Measurements from ENCODE around the gene URAD. TPM values are rescaled to one million over a fixed set of nuclear protein-coding genes. Genes with fewer than 3 reads are reported as not detected.

URAD gene
- total RNA-seq, 4 donors from 2014 or later = not detected

DNA sequence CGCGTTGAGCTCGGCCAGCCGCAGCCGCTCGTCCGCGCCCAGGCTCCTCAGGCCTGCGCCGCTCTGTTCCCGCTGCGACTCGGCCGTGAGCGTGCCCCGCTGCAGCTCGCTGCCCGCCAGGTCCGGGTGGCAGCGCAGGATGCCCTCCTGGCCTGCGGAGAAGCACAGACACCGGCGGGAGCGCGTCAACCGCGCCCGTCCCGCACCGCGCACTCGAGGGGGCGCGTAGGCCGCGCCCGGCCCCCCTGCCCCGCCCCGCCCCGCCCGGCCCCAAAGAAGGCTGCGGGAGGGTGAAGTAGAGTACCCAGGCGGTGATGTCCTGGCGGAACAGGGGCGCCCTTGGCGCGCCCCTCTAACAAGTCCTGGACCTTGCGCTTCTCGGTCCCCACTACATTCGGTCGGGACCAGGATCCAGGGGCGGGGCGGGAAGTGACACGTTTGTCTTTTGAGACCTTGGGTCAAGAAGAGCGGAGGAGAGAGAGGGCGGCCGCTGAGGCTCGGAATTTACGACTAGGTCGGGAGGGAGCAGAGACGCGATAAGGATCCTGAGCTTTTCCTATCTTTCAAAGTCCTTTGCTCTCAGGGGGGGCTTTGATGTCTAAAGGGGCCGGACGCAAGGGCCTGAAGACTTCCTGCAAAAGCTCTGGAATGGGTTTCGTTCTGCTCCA is 10.1 kb downstream of the URAD start:
- intact Hi-C loops (cut with DNase I) = no loop called here
- no peak for TF ChIP-seq EP300 (IDR thresholded peaks at IDR 0.05)
- TF ChIP-seq POLR2AphosphoS5 (IDR thresholded peaks at IDR 0.05) = no peak
- no peak for TF ChIP-seq POLR2A (IDR thresholded peaks at IDR 0.05; ENCODE audit: low read depth)
- TF ChIP-seq, protein P1, sequence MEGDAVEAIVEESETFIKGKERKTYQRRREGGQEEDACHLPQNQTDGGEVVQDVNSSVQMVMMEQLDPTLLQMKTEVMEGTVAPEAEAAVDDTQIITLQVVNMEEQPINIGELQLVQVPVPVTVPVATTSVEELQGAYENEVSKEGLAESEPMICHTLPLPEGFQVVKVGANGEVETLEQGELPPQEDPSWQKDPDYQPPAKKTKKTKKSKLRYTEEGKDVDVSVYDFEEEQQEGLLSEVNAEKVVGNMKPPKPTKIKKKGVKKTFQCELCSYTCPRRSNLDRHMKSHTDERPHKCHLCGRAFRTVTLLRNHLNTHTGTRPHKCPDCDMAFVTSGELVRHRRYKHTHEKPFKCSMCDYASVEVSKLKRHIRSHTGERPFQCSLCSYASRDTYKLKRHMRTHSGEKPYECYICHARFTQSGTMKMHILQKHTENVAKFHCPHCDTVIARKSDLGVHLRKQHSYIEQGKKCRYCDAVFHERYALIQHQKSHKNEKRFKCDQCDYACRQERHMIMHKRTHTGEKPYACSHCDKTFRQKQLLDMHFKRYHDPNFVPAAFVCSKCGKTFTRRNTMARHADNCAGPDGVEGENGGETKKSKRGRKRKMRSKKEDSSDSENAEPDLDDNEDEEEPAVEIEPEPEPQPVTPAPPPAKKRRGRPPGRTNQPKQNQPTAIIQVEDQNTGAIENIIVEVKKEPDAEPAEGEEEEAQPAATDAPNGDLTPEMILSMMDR (IDR thresholded peaks at IDR 0.05) = no peak
- Histone ChIP-seq H3K9me3 (no peaks in the 10 kb centered on the region), H3K4me1 (peaks cover 9 to 44% (median 39%) of the 10 kb centered on the region in 4 donors), H3K36me3 (no peaks in the 10 kb centered on the region), H3K4me3 (peak overlapping the region in 2 of 4 donors; percentile 25 to 27), H3K27ac (replicated peaks in 1 of 4) (no peak overlapping the region), H3K27me3 (peaks cover 0 to 100% (median 68%) of the 10 kb centered on the region in 4 donors)
- no peak for DNase-seq (ENCODE audit: extremely low spot score)
- WGBS = 3% methylated on average over 28 of the region's 65 CpGs

DNA sequence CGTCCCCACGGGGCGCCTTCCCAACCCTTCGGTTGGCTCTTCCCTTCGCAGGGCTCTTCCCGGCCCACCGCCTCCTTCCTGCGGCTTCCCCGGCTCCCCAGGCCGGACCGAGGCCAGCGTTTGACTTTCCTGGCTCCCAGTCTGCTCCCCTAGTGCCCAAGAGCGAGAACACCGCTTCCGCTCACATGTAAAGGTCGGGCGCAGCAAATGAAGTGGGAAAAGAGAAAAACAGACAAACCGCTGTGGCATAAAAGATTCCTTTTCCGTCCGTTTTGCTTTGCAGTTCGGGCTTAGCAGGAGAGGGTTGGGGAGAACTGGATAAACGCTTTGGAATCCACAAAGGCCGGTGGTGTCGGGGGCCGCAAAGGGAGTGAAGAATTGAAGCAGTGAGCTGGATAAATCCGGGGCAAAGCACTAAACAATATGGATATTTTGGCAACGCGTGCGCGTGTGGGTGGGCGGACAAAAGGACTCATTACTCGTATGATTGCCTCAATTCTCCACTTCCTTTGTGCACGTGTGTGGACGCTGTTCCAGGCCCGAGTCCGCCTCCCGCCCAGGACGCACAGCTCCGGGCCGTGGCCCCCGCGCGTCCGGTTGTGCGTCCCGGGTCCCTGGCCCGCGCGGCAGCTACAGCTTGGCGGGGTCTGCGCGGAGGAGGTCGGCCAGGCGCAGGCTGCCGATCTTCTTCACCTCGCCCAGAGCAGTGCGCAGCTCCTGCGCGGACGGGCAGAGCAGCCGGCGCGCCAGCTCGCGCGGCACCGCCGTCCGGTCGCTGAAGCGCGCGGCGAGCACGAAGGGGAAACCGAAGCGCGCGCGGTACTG is 10.8 kb downstream of the URAD start:
- no peaks in the 10 kb centered on the region for H3K9me3 ChIP-seq
- no peak overlapping the region for H3K27ac ChIP-seq (replicated peaks in 1 of 4)
- peaks cover 0 to 100% (median 65%) of the 10 kb centered on the region in 4 donors for H3K27me3 ChIP-seq
- WGBS = 1% methylated on average over 50 of the region's 80 CpGs
- H3K4me3 ChIP-seq = peak overlapping the region in 2 of 4 donors; percentile 25 to 27
- intact Hi-C loops (cut with DNase I) = no loop called here
- H3K4me1 ChIP-seq = peaks cover 9 to 44% (median 39%) of the 10 kb centered on the region in 4 donors
- no peaks in the 10 kb centered on the region for H3K36me3 ChIP-seq
- DNase-seq (ENCODE audit: extremely low spot score) = no peak
- TF ChIP-seq POLR2AphosphoS5 (IDR thresholded peaks at IDR 0.05) (no peak), POLR2A (IDR thresholded peaks at IDR 0.05; ENCODE audit: low read depth) (no peak), EP300 (IDR thresholded peaks at IDR 0.05) (no peak)
- TF ChIP-seq, protein P1 (IDR thresholded peaks at IDR 0.05) = no peak

DNA sequence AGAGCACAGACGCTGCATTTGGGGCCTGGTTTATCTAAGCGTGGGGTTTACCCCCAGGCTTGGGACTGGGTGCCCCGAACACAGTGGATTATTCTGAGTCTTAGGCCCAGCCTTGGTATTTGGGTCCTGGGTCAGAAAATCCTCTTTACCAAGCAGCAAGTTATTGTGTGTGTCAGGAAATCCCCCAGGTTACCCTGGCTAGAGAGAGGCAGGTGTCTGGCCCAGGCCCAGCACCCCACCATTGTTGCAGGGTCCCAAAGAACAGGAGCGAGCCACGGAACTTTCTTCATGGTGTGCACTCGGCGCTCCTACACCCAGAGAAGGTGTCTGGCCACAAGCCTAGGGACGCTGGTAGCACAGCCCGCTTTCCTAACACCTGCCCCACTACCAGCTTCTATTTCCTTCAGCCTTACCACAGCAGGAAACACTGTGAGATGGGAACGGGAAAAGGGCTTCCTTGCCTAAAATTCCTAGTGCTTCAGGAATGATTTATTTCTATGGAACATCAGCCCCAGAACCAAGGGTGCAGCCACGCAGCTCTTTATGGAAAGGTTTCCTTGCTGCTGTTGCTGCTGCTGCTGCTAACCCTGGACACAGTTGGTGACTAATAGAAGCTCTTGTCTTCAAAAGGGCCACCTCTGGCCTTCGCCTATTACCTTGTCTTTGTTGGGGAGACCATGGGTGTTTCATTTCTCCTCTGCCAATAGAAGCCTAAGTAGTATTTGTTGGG is 12.0 kb downstream of the URAD start:
- no peak for DNase-seq (ENCODE audit: extremely low spot score)
- WGBS = 8% methylated on average over 11 of the region's 12 CpGs

More for the DNA sequence above, 12.0 kb downstream of the URAD start:
- Histone ChIP-seq H3K27ac (replicated peaks in 1 of 4) (no peak overlapping the region), H3K4me3 (no peak overlapping the region), H3K27me3 (peaks cover 0 to 100% (median 61%) of the 10 kb centered on the region in 4 donors), H3K4me1 (peaks cover 9 to 44% (median 39%) of the 10 kb centered on the region in 4 donors), H3K9me3 (no peaks in the 10 kb centered on the region), H3K36me3 (no peaks in the 10 kb centered on the region)
- intact Hi-C loops (cut with DNase I) = no loop called here
- TF ChIP-seq EP300 (IDR thresholded peaks at IDR 0.05) = no peak
- no peak for TF ChIP-seq POLR2A (IDR thresholded peaks at IDR 0.05; ENCODE audit: low read depth)
- TF ChIP-seq, protein P1 (IDR thresholded peaks at IDR 0.05) = no peak
- no peak for TF ChIP-seq POLR2AphosphoS5 (IDR thresholded peaks at IDR 0.05)
